ENCODE data around the gene ST3GAL3. TPM values are rescaled to one million over a fixed set of nuclear protein-coding genes. Genes with fewer than 3 reads are reported as not detected.

The ST3GAL3 gene
- total and polyA plus RNA-seq, 2 experiments from 2014 or later = 4.5 to 7.0 TPM

DNA sequence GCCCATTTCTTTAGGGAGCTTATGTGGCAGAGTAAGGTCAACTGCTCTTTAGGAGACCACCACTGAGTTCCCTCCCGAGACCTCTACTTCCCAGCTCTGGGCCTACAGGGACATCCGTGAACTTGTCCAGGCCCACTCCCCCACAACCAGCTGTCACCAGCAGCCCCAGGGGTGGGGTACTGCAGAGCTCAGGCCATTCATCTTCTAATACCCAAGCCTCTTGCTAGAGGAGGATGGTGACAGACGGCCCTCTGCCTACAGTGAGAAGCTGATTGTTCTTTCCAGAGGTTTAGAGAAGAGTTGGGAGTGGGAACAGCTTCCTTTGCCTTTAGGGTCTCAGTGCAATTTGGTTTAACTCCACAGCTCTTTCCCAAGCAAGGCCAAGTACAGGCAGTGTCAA lies 193.1 kb downstream of the ST3GAL3 start:
- Mint-ChIP-seq H3K36me3 (ENCODE audit: low read depth) (no peaks in the 10 kb centered on the region; the same call in 2 of the 3 replicates), H3K4me1 (no peaks in the 10 kb centered on the region; the same call in 2 of the 3 replicates), H3K4me3 (no peak overlapping the region), H3K27ac (no peak overlapping the region), H3K27me3 (ENCODE audit: insufficient read depth, low read depth, poor library complexity) (peaks cover 11% of the 10 kb centered on the region), H3K9me3 (no peaks in the 10 kb centered on the region)
- DNase-seq (ENCODE audit: low spot score) = no peak
- no peaks in the 10 kb centered on the region for H3K27me3 ChIP-seq (ENCODE audit: insufficient read depth)
- H3K4me1 ChIP-seq (ENCODE audit: insufficient read depth) = no peaks in the 10 kb centered on the region
- H3K4me2 ChIP-seq = no peak overlapping the region
- no peak overlapping the region for H3K4me3 ChIP-seq
- H3K9me2 ChIP-seq (ENCODE audit: insufficient read depth) = no peaks in the 10 kb centered on the region
- no peaks in the 10 kb centered on the region for H3K79me2 ChIP-seq (replicated peaks; ENCODE audit: insufficient read depth)
- H2AFZ ChIP-seq = no peak overlapping the region
- H3F3A ChIP-seq (replicated peaks; ENCODE audit: low read depth) = no peaks in the 10 kb centered on the region
- no peak overlapping the region for H3K27ac ChIP-seq (ENCODE audit: low read depth)
- ATAC-seq = no peak
- H3K36me3 ChIP-seq (ENCODE audit: insufficient read depth) = no peaks in the 10 kb centered on the region
- no peak for TF ChIP-seq CREB1 (CRISPR knock-in tag; IDR thresholded peaks at IDR 0.05; ENCODE audit: low read depth)
- TF ChIP-seq STAT1 (IDR thresholded peaks at IDR 0.05; ENCODE audit: unreplicated experiment) = no peak
- TF ChIP-seq, protein P1, sequence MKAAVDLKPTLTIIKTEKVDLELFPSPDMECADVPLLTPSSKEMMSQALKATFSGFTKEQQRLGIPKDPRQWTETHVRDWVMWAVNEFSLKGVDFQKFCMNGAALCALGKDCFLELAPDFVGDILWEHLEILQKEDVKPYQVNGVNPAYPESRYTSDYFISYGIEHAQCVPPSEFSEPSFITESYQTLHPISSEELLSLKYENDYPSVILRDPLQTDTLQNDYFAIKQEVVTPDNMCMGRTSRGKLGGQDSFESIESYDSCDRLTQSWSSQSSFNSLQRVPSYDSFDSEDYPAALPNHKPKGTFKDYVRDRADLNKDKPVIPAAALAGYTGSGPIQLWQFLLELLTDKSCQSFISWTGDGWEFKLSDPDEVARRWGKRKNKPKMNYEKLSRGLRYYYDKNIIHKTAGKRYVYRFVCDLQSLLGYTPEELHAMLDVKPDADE (IDR thresholded peaks at IDR 0.05) = no peak
- TF ChIP-seq, protein P2, sequence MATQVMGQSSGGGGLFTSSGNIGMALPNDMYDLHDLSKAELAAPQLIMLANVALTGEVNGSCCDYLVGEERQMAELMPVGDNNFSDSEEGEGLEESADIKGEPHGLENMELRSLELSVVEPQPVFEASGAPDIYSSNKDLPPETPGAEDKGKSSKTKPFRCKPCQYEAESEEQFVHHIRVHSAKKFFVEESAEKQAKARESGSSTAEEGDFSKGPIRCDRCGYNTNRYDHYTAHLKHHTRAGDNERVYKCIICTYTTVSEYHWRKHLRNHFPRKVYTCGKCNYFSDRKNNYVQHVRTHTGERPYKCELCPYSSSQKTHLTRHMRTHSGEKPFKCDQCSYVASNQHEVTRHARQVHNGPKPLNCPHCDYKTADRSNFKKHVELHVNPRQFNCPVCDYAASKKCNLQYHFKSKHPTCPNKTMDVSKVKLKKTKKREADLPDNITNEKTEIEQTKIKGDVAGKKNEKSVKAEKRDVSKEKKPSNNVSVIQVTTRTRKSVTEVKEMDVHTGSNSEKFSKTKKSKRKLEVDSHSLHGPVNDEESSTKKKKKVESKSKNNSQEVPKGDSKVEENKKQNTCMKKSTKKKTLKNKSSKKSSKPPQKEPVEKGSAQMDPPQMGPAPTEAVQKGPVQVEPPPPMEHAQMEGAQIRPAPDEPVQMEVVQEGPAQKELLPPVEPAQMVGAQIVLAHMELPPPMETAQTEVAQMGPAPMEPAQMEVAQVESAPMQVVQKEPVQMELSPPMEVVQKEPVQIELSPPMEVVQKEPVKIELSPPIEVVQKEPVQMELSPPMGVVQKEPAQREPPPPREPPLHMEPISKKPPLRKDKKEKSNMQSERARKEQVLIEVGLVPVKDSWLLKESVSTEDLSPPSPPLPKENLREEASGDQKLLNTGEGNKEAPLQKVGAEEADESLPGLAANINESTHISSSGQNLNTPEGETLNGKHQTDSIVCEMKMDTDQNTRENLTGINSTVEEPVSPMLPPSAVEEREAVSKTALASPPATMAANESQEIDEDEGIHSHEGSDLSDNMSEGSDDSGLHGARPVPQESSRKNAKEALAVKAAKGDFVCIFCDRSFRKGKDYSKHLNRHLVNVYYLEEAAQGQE (IDR thresholded peaks at IDR 0.05; ENCODE audit: unreplicated experiment) = no peak
- TF ChIP-seq EZH2phosphoT487 (IDR thresholded peaks at IDR 0.05; ENCODE audit: unreplicated experiment) = no peak
- TF ChIP-seq, protein P3, sequence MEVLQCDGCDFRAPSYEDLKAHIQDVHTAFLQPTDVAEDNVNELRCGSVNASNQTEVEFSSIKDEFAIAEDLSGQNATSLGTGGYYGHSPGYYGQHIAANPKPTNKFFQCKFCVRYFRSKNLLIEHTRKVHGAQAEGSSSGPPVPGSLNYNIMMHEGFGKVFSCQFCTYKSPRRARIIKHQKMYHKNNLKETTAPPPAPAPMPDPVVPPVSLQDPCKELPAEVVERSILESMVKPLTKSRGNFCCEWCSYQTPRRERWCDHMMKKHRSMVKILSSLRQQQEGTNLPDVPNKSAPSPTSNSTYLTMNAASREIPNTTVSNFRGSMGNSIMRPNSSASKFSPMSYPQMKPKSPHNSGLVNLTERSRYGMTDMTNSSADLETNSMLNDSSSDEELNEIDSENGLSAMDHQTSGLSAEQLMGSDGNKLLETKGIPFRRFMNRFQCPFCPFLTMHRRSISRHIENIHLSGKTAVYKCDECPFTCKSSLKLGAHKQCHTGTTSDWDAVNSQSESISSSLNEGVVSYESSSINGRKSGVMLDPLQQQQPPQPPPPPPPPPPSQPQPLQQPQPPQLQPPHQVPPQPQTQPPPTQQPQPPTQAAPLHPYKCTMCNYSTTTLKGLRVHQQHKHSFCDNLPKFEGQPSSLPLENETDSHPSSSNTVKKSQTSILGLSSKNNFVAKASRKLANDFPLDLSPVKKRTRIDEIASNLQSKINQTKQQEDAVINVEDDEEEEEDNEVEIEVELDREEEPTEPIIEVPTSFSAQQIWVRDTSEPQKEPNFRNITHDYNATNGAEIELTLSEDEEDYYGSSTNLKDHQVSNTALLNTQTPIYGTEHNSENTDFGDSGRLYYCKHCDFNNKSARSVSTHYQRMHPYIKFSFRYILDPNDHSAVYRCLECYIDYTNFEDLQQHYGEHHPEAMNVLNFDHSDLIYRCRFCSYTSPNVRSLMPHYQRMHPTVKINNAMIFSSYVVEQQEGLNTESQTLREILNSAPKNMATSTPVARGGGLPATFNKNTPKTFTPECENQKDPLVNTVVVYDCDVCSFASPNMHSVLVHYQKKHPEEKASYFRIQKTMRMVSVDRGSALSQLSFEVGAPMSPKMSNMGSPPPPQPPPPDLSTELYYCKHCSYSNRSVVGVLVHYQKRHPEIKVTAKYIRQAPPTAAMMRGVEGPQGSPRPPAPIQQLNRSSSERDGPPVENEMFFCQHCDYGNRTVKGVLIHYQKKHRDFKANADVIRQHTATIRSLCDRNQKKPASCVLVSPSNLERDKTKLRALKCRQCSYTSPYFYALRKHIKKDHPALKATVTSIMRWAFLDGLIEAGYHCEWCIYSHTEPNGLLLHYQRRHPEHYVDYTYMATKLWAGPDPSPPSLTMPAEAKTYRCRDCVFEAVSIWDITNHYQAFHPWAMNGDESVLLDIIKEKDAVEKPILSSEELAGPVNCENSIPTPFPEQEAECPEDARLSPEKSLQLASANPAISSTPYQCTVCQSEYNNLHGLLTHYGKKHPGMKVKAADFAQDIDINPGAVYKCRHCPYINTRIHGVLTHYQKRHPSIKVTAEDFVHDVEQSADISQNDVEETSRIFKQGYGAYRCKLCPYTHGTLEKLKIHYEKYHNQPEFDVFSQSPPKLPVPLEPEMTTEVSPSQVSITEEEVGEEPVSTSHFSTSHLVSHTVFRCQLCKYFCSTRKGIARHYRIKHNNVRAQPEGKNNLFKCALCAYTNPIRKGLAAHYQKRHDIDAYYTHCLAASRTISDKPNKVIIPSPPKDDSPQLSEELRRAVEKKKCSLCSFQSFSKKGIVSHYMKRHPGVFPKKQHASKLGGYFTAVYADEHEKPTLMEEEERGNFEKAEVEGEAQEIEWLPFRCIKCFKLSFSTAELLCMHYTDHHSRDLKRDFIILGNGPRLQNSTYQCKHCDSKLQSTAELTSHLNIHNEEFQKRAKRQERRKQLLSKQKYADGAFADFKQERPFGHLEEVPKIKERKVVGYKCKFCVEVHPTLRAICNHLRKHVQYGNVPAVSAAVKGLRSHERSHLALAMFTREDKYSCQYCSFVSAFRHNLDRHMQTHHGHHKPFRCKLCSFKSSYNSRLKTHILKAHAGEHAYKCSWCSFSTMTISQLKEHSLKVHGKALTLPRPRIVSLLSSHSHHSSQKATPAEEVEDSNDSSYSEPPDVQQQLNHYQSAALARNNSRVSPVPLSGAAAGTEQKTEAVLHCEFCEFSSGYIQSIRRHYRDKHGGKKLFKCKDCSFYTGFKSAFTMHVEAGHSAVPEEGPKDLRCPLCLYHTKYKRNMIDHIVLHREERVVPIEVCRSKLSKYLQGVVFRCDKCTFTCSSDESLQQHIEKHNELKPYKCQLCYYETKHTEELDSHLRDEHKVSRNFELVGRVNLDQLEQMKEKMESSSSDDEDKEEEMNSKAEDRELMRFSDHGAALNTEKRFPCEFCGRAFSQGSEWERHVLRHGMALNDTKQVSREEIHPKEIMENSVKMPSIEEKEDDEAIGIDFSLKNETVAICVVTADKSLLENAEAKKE (CRISPR knock-in tag; IDR thresholded peaks at IDR 0.05) = no peak
- no peak for TF ChIP-seq ZNF114 (CRISPR knock-in tag; IDR thresholded peaks at IDR 0.05)
- TF ChIP-seq JUNB (IDR thresholded peaks at IDR 0.05; ENCODE audit: unreplicated experiment) = no peak
- TF ChIP-seq, protein P4, sequence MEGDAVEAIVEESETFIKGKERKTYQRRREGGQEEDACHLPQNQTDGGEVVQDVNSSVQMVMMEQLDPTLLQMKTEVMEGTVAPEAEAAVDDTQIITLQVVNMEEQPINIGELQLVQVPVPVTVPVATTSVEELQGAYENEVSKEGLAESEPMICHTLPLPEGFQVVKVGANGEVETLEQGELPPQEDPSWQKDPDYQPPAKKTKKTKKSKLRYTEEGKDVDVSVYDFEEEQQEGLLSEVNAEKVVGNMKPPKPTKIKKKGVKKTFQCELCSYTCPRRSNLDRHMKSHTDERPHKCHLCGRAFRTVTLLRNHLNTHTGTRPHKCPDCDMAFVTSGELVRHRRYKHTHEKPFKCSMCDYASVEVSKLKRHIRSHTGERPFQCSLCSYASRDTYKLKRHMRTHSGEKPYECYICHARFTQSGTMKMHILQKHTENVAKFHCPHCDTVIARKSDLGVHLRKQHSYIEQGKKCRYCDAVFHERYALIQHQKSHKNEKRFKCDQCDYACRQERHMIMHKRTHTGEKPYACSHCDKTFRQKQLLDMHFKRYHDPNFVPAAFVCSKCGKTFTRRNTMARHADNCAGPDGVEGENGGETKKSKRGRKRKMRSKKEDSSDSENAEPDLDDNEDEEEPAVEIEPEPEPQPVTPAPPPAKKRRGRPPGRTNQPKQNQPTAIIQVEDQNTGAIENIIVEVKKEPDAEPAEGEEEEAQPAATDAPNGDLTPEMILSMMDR (conservative IDR thresholded peaks at IDR 0.05; ENCODE audit: low read depth in 2 of 2) = no peak
- TF ChIP-seq ZNF331 (CRISPR knock-in tag; IDR thresholded peaks at IDR 0.05; ENCODE audit: low read depth) = no peak
- no peak for TF ChIP-seq POLR2AphosphoS5 (IDR thresholded peaks at IDR 0.05; ENCODE audit: low read depth)
- TF ChIP-seq NANOG (IDR thresholded peaks at IDR 0.05; ENCODE audit: borderline replicate concordance) = no peak
- TF ChIP-seq EZH2 (IDR thresholded peaks at IDR 0.05; ENCODE audit: low read depth, unreplicated experiment) = no peak
- no peaks in the 10 kb centered on the region for H4K20me1 ChIP-seq (replicated peaks; ENCODE audit: insufficient read depth)

All from GM23338 (cell line).